ENCODE results near the gene ZCCHC7. TPM values are rescaled to one million over a fixed set of nuclear protein-coding genes. Genes with fewer than 3 reads are reported as not detected.
A peak's percentile ranks its signal among the peaks of the same experiment; 100 is the strongest.

The ZCCHC7 gene
- total and polyA plus RNA-seq, 4 donors, result 7.7 to 28.0 (median 12.6) TPM

DNA sequence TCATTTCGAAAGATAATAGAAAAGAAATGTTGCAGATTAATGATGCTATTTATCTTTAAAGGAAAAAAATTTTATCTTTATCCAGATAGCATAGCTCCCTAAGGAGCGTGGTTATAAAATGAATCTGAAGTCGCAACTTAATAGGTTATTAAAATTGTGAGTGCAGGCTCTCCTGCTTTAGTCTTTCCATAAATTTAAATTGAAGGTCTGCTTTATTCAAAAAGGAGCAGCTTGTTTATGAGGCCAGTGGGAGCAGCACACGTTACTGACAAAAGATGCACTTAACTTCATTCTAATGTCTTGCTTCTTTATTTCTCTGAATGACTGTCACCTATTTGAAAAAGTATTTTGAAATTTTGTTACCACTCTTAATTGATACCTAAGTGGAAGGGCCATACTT is 95.0 kb downstream of the ZCCHC7 start:
- Histone ChIP-seq H3K27me3 (ENCODE audit: control insufficient read depth in 3 of 3, insufficient read depth in 3 of 3, low read length in 2 of 3) (no peaks in the 10 kb centered on the region), H3K9ac (ENCODE audit: insufficient read depth in 1 of 2, low read length in 2 of 2) (no peak overlapping the region), H3K4me1 (ENCODE audit: control insufficient read depth in 5 of 5, insufficient read depth in 5 of 5, low read length in 5 of 5) (peaks cover 0 to 3% (median 0%) of the 10 kb centered on the region in 5 donors), H3K4me3 (no peak overlapping the region), H3K27ac (ENCODE audit: low read depth in 1 of 2, low read length in 1 of 2) (no peak overlapping the region), H3K9me3 (ENCODE audit: control insufficient read depth in 4 of 4, insufficient read depth in 3 of 4, low read length in 3 of 4) (no peaks in the 10 kb centered on the region), H3K36me3 (ENCODE audit: control insufficient read depth in 4 of 4, insufficient read depth in 4 of 4, low read length in 4 of 4) (no peaks in the 10 kb centered on the region)
- TF ChIP-seq CTCF (IDR thresholded peaks at IDR 0.05; ENCODE audit: control extremely low read depth, extremely low read depth), result no peak
- DNase-seq (no peak), ATAC-seq (ENCODE audit: insufficient read depth, low FRiP score) (no peak)
- WGBS, 2 donors, result 95 to 96% methylated on average over 4 of the region's 4 CpGs

- Histone ChIP-seq H3K27me3 (ENCODE audit: control insufficient read depth in 3 of 3, insufficient read depth in 3 of 3, low read length in 2 of 3) (no peaks in the 10 kb centered on the region), H3K9ac (ENCODE audit: insufficient read depth in 1 of 2, low read length in 2 of 2) (no peak overlapping the region), H3K9me3 (ENCODE audit: control insufficient read depth in 4 of 4, insufficient read depth in 3 of 4, low read length in 3 of 4) (no peaks in the 10 kb centered on the region), H3K4me1 (ENCODE audit: control insufficient read depth in 5 of 5, insufficient read depth in 5 of 5, low read length in 5 of 5) (peaks cover 0 to 3% (median 0%) of the 10 kb centered on the region in 5 donors), H3K27ac (ENCODE audit: low read depth in 1 of 2, low read length in 1 of 2) (no peak overlapping the region), H3K36me3 (ENCODE audit: control insufficient read depth in 4 of 4, insufficient read depth in 4 of 4, low read length in 4 of 4) (no peaks in the 10 kb centered on the region), H3K4me3 (no peak overlapping the region)
- DNase-seq (no peak), ATAC-seq (ENCODE audit: insufficient read depth, low FRiP score) (no peak)
- TF ChIP-seq CTCF (IDR thresholded peaks at IDR 0.05; ENCODE audit: control extremely low read depth, extremely low read depth), result no peak
- WGBS, 2 donors, result 92 to 93% methylated on average over 1 of the region's 1 CpG
Measured at GRCh38 chr9:37215830-37216229, 95.5 kb downstream of the ZCCHC7 start.

DNA sequence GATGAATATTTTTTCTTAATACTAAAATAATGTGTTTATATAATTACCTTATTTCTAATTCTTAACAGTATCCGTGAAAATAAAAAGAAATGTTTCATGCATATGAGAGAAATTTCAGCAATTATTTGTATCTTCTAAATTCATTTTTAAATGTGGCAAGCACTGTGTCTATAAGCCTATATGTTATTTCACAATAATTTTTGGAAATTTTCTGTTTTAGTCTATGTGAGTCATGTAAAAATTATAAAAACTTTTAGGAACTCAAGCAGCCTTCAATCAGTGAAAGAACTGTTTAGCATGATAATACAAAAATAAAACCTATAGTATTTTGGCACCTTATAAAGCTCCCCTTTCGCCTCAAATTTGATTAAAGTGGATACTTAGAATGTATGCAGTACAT is 96.8 kb downstream of the ZCCHC7 start:
- peaks cover 0 to 3% (median 0%) of the 10 kb centered on the region in 5 donors for H3K4me1 ChIP-seq (ENCODE audit: control insufficient read depth in 5 of 5, insufficient read depth in 5 of 5, low read length in 5 of 5)
- H3K36me3 ChIP-seq (ENCODE audit: control insufficient read depth in 4 of 4, insufficient read depth in 4 of 4, low read length in 4 of 4), result no peaks in the 10 kb centered on the region
- ATAC-seq (ENCODE audit: insufficient read depth, low FRiP score) (no peak), DNase-seq (no peak)
- H3K9ac ChIP-seq (ENCODE audit: insufficient read depth in 1 of 2, low read length in 2 of 2), result no peak overlapping the region
- WGBS, 2 donors, result 98 to 99% methylated on average over 2 of the region's 2 CpGs
- TF ChIP-seq CTCF (IDR thresholded peaks at IDR 0.05; ENCODE audit: control extremely low read depth, extremely low read depth), result no peak
- no peak overlapping the region for H3K27ac ChIP-seq (ENCODE audit: low read depth in 1 of 2, low read length in 1 of 2)
- no peak overlapping the region for H3K4me3 ChIP-seq
- no peaks in the 10 kb centered on the region for H3K27me3 ChIP-seq (ENCODE audit: control insufficient read depth in 3 of 3, insufficient read depth in 3 of 3, low read length in 2 of 3)
- H3K9me3 ChIP-seq (ENCODE audit: control insufficient read depth in 4 of 4, insufficient read depth in 3 of 4, low read length in 3 of 4), result no peaks in the 10 kb centered on the region

DNA sequence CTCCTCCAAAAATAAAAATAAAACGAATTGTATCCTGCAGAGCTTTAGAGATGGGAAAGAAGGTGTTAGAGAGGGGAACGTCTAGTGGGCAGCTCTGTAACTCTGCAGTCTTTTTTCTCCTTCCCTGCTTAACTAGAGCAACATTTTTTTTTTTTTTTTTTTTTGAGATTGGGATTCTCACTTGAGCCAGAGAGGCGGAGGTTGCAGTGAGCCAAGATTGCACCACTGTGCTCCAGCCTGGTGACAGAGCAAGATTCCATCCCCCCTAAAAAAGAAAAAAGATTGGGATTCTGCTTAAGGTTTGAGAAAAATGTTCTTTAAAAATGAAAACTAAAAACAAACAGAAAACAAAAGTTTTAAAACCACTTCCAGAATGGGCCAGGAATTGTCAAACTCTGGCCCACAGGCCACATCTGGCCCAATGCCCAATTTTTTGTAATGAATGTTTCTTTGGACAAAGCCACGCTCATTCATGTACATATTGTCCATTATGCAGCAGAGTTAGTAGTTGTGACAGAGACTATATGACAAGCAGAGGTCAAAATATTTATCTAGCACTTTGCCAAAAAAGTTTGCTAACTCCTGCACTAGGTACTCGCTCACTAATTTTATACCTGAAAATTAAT is 98.5 kb downstream of the ZCCHC7 start:
- ATAC-seq (ENCODE audit: insufficient read depth, low FRiP score) (no peak), DNase-seq (peak; percentile 14 to 55 (median 51))
- Histone ChIP-seq H3K9me3 (ENCODE audit: control insufficient read depth in 4 of 4, insufficient read depth in 3 of 4, low read length in 3 of 4) (no peaks in the 10 kb centered on the region), H3K27me3 (ENCODE audit: control insufficient read depth in 3 of 3, insufficient read depth in 3 of 3, low read length in 2 of 3) (no peaks in the 10 kb centered on the region), H3K4me3 (no peak overlapping the region), H3K36me3 (ENCODE audit: control insufficient read depth in 4 of 4, insufficient read depth in 4 of 4, low read length in 4 of 4) (no peaks in the 10 kb centered on the region), H3K27ac (ENCODE audit: low read depth in 1 of 2, low read length in 1 of 2) (no peak overlapping the region), H3K9ac (ENCODE audit: insufficient read depth in 1 of 2, low read length in 2 of 2) (no peak overlapping the region), H3K4me1 (ENCODE audit: control insufficient read depth in 5 of 5, insufficient read depth in 5 of 5, low read length in 5 of 5) (peaks cover 0 to 3% (median 0%) of the 10 kb centered on the region in 5 donors)
- 83 to 86% methylated on average over 5 of the region's 5 CpGs for WGBS, 2 donors
- no peak for TF ChIP-seq CTCF (IDR thresholded peaks at IDR 0.05; ENCODE audit: control extremely low read depth, extremely low read depth)

Measured in lung (tissue), 12 donors.